NB4 (cell line): ENCODE data around the gene HNF1A.

Source experiments
- DNase-seq: peaks from one replicate; pipeline ENCODE4 v3.0.0; 2010; ENCODE audit warnings: low read depth
- H3K4me3 ChIP-seq: one replicate; pipeline ENCODE4 v1.5.1; 2011; ENCODE audit warnings: mild to moderate bottlenecking, low read depth, low read length, moderate library complexity
- MYC ChIP-seq: IDR thresholded peaks from 2 replicates; pipeline ENCODE4 v1.6.1; 2011; ENCODE audit warnings: low read depth, low read length
- POLR2A ChIP-seq: IDR thresholded peaks from 2 replicates; pipeline ENCODE4 v1.6.1; 2011; ENCODE audit warnings: mild to moderate bottlenecking; ENCODE audit not compliant: insufficient read length; ENCODE audit errors: extremely low read depth
- TF ChIP-seq, protein P1 (sequence below): IDR thresholded peaks from one replicate; pipeline ENCODE4 v1.5.1; 2012; ENCODE audit warnings: low read depth, low read length
- TF ChIP-seq, protein P2 (sequence below): IDR thresholded peaks from 2 replicates; pipeline ENCODE4 v1.6.1; 2011; ENCODE audit warnings: low read depth, low read length

HNF1A gene

DNA sequence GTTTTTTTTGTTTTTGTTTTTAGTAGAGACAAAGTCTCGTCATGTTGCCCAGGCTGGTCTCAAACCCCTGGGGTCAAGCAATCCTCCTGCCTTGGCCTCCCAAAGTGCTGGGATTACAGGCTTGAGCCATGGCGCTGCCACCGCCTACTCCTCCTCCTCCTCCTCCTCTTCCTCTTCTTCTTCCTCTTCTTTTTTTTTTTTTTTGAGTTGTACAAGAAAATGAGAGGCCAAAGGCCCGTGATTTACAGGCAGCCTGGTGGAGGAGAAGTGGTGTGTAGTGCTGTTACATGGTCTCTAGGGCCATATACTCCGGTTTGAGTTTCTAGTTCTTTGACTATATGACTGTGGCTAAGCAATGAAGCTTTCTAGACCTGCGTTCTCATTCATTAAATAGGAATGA, 44.6 kb upstream of the HNF1A start:
- no peak for DNase-seq
- H3K4me3 ChIP-seq, result no peak overlapping the region
- TF ChIP-seq MYC (no peak), POLR2A (no peak)
- TF ChIP-seq, protein P1, sequence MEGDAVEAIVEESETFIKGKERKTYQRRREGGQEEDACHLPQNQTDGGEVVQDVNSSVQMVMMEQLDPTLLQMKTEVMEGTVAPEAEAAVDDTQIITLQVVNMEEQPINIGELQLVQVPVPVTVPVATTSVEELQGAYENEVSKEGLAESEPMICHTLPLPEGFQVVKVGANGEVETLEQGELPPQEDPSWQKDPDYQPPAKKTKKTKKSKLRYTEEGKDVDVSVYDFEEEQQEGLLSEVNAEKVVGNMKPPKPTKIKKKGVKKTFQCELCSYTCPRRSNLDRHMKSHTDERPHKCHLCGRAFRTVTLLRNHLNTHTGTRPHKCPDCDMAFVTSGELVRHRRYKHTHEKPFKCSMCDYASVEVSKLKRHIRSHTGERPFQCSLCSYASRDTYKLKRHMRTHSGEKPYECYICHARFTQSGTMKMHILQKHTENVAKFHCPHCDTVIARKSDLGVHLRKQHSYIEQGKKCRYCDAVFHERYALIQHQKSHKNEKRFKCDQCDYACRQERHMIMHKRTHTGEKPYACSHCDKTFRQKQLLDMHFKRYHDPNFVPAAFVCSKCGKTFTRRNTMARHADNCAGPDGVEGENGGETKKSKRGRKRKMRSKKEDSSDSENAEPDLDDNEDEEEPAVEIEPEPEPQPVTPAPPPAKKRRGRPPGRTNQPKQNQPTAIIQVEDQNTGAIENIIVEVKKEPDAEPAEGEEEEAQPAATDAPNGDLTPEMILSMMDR, result no peak
- TF ChIP-seq, protein P2, sequence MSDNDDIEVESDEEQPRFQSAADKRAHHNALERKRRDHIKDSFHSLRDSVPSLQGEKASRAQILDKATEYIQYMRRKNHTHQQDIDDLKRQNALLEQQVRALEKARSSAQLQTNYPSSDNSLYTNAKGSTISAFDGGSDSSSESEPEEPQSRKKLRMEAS, result no peak

DNA sequence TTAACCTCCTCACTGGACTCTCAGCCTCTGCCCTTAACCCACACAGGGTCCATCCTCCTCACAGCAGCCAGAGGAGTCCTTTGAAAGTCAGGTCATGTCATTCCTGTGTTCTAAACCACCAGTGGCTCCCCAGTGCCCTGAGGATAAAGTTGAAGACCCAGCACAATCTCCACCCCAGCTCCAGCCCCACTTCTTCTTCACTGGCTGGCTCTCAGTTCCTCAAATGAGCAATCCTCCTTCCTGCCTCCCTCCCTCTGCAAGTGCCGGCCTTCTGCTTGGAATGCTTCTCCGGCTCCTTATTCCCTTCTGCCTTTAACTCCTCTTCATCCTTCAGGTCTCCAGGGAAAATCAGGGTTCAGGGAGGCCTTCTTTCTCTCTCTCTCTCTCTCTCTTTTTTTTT, 42.1 kb upstream of the HNF1A start:
- peak; percentile 48 for DNase-seq
- TF ChIP-seq POLR2A (no peak), MYC (no peak)
- TF ChIP-seq, protein P2, result no peak
- TF ChIP-seq, protein P1, result no peak

DNA sequence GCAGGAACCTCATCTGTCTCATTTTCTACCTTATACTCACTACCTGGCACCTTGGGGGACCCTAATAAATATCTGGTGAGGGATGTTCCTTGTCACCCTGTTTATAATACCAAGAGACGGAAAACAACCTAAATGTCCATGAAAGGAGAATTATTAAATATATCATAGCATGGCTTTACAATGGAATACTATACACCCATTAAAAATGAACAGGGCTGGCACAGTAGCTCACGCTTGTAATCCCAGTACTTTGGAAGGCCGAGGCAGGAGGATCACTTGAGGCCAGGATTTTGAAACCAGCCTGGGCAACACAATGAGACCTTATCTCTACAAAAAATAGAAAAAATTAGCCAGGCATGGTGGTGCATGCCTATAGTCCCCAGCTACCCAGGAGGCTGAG, 39.8 kb upstream of the HNF1A start:
- DNase-seq, result no peak
- TF ChIP-seq, protein P1, result no peak
- TF ChIP-seq MYC, result no peak
- no peak for TF ChIP-seq POLR2A
- TF ChIP-seq, protein P2, result no peak
- no peak overlapping the region for H3K4me3 ChIP-seq

More for the DNA sequence above, 42.1 kb upstream of the HNF1A start:
- H3K4me3 ChIP-seq, result no peak overlapping the region

DNA sequence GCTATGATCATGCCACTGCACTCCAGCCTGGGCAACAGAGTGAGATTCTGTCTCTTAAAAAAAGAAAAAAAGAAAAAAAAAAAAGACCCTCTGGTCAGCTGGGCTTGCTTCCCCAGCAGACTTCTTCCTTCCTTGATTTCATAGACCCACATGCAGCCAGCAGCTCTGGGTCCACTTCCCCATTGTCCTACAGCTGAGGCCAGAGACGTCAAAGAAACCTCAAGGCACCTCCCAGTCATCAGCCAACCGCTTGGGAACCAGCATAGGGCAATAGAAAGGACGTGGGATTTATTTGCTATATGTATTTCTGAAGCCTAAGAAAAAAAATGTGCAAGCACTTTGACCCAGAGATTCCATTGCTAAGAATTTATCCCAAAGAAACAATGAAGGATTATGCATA, 38.8 kb upstream of the HNF1A start:
- no peak overlapping the region for H3K4me3 ChIP-seq
- TF ChIP-seq, protein P1, result no peak
- TF ChIP-seq POLR2A (no peak), MYC (peak; percentile 32; the same call in 1 of the 2 replicates)
- TF ChIP-seq, protein P2, result 0 out of 2 replicates have a peak, but pooled peaks have one; percentile 33
- DNase-seq, result peak; percentile 91

DNA sequence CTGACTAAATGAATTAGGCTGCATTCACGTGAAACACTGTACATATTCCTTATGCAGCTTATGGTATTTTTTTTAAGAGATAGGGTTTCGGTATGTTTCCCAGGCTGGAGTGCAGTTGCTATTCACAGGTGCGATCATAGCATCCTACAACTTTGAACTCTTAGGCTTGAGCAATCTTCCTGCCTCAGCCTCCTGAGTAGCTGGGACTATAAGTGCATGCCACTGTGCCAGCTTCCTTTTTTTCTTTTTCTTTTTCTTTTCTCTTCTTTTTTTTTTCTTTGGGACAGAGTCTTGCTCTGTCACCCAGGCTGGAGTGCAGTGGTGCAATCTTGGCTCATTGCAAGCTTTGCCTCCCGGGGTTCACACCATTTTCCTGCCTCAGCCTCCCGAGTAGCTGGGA, 38.3 kb upstream of the HNF1A start:
- no peak overlapping the region for H3K4me3 ChIP-seq
- TF ChIP-seq, protein P2, result no peak
- TF ChIP-seq, protein P1, result no peak
- peak; percentile 54 for DNase-seq

DNA sequence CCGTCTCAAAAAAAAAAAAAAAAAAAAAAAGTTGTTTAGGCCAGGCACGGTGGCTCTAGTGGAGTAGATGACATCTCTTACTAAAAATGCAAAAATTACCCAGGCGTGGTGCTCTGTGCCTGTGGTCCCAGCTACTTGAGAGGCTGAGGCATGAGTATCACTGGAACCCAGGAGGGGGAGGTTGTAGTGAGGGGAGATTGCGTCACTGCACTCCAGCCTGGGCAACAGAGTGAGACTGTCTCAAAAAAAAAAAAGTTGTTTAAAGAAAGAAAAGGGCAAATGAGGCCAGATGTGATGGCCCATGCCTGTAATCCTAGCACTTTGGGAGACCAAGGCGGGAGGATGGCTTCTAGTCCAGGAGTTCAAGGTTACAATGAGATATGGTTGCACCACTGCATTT, 37.5 kb upstream of the HNF1A start:
- no peak overlapping the region for H3K4me3 ChIP-seq
- DNase-seq, result peak; percentile 73
- no peak for TF ChIP-seq MYC
- TF ChIP-seq, protein P2, result no peak
- no peak for TF ChIP-seq POLR2A
- TF ChIP-seq, protein P1, result no peak
